ENCODE results near the gene ABHD1. TPM values are rescaled to one million over a fixed set of nuclear protein-coding genes. Genes with fewer than 3 reads are reported as not detected.

ABHD1 gene
- total RNA-seq, 1 experiment from 2014 or later: not detected

DNA sequence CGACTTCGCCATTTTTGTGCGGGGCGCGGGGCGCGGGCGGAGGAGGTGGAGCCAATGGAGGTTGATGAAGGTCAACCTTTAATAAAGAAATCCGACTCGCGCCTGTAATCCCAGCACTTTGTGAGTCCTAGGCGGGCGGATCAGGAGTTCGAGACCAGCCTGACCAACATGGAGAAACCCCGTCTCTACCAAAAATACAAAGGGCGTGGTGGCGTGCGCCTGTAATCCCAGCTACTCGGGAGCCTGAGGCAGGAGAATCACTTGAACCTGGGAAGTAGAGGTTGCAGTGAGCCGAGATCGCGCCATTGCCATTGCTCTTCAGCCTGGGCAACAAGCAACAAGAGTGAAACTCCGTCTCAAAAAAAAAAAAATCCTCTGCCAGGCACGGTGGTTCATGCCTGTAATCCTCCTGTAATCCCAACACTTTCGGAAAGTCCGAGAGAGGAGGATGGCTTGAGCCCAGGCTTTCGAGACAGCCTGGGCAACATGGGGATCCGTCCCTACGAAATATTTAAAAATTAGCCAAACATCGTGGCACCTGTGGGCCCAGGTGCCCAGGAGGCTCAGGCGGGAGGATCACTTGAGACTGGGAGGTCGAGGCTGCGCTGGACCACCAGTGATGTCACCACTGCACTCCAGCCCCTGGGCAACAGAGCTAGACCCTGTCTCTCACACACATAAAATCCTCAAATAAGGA is 11.3 kb downstream of the ABHD1 start:
- peaks cover 29% of the 10 kb centered on the region for H3K36me3 ChIP-seq (replicated peaks; ENCODE audit: control insufficient read depth, insufficient read depth, low read length)
- no peaks in the 10 kb centered on the region for H3K27me3 ChIP-seq (ENCODE audit: control insufficient read depth, insufficient read depth, low read length)
- peak overlapping the region; percentile 16; the same call in 1 of the 2 replicates for H3K4me3 ChIP-seq (ENCODE audit: insufficient read depth, low read depth, low read length)
- DNase-seq: no peak

DNA sequence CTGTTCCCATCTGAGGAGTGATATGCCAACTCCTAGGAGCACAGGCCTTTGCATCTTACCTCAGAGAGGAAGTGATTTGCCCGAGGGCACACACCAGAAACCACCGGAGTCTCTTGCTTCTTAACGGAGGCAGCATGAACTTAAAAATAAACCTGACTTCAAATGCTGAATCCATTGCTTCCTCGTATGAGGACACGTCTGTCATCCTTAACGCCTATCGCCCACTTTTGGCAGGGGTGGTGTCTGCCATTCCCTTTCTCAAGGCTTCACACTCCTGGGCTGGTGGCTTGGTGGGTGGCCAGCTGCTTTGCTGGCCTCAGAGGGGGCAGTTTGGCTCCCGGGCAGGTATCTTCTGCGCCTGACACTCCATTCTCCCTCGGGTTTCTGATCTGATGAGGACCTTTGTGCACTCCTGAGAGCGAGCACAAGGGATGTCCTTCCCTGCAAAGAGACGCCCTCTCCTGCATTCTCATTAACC is 11.9 kb downstream of the ABHD1 start:
- Histone ChIP-seq H3K36me3 (replicated peaks; ENCODE audit: control insufficient read depth, insufficient read depth, low read length) (peaks cover 26% of the 10 kb centered on the region), H3K4me3 (ENCODE audit: insufficient read depth, low read depth, low read length) (no peak overlapping the region), H3K27me3 (ENCODE audit: control insufficient read depth, insufficient read depth, low read length) (no peaks in the 10 kb centered on the region)
- DNase-seq: no peak

DNA sequence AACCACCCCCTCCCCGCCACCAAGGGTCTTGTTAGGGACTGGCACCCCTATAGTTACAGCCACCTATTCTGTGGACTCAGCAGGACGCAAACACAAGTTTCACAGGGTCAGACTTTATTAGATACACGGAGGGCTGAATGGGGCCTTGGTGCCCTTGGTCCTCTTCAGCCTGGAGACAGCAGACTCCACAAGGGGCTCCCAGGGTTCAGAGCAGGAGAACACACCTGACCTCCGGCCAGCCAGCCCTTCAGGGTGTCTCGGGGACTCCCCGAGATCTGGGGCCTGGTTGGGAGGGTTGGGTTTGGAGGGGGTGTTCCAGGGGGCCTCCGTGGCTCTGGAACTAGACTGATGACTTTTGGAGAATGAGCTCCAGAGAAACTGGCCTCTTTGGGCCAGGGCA is 13.1 kb downstream of the ABHD1 start:
- H3K36me3 ChIP-seq (replicated peaks; ENCODE audit: control insufficient read depth, insufficient read depth, low read length): peaks cover 16% of the 10 kb centered on the region

DNA sequence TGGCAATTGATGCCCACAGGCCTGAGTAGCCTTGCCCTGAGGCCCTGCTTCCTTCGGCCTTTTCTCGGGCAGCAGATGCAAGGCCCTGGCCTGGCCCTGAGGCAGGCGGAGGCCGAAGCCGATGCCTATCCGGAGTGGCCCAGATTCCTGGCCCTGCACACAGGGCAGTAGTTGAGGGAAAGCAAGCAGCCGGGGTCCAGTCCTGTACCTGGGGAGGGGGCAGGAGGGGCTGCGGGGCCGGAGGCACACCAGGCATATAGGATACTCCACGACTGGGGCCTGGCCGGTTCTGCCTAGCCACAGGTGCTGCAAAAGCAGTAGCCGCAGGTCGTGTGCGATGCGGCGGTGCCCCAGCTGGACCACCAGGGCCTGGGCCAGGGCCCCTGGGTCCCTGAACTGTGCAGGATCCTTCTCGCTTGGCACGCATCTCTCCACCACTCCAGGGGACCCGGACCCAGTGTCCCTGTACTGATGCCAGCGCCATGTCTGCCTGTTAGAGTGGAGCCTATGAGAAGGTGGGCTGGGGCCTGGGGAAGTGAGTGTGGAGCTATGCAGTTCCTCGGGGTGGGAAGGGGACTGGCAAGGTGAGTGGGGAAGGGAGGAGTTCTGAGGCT is 13.8 kb downstream of the ABHD1 start:
- no peak for DNase-seq
- Histone ChIP-seq H3K4me3 (ENCODE audit: insufficient read depth, low read depth, low read length) (no peak overlapping the region), H3K27me3 (ENCODE audit: control insufficient read depth, insufficient read depth, low read length) (no peaks in the 10 kb centered on the region), H3K36me3 (replicated peaks; ENCODE audit: control insufficient read depth, insufficient read depth, low read length) (peaks cover 9% of the 10 kb centered on the region)

More for the DNA sequence above, 13.1 kb downstream of the ABHD1 start:
- Histone ChIP-seq H3K4me3 (ENCODE audit: insufficient read depth, low read depth, low read length) (no peak overlapping the region), H3K27me3 (ENCODE audit: control insufficient read depth, insufficient read depth, low read length) (no peaks in the 10 kb centered on the region)
- DNase-seq: no peak

DNA sequence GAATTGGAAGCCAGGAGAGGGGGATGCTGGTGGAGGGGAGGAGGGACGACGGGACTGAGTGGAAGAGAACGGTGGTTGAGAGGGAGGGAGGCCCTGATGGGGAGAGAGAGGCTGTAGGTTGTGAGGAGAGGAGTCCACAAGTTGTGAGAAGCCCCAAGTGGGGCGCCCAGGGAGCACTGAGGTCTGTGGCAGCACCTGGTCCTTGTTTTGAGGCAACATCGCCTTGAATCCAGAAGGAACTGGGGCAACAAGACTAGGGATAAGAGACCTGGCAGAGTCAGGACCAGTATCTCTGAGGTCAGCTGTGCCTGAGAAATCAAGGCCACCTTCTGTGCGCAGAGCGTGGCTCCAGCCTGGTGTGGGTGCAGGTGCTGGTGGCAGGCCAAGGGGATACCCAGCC is 14.5 kb downstream of the ABHD1 start:
- H3K4me3 ChIP-seq (ENCODE audit: insufficient read depth, low read depth, low read length): no peak overlapping the region
- no peak for DNase-seq
- no peaks in the 10 kb centered on the region for H3K27me3 ChIP-seq (ENCODE audit: control insufficient read depth, insufficient read depth, low read length)
- peaks cover 2% of the 10 kb centered on the region for H3K36me3 ChIP-seq (replicated peaks; ENCODE audit: control insufficient read depth, insufficient read depth, low read length)

DNA sequence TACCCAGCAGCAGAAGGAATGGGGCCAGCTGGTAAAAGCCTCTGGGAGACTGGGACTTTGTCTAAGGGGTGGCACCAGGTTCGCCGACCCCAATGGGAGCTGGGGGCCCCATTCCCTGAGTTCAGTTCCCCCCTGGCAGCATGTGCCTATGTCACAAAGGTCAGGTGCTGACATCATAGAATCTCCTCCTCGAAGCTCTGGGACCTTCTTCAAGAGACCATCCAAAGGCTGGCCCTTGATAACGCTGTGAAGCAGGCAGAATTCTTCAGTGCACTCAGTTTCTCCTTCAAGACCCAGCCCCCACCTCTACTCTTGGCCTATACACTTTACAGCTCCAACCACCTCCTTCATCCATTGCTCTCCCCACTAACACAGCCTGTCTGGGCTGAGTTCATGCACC is 15.7 kb downstream of the ABHD1 start, which contains the start of gene PRR30:
TSS of gene PRR30 (minus strand) at position 101 of the 400 bp plus-strand sequence. CDS start 1,081 bp downstream, outside the sequence.
- no peak for DNase-seq

DNA sequence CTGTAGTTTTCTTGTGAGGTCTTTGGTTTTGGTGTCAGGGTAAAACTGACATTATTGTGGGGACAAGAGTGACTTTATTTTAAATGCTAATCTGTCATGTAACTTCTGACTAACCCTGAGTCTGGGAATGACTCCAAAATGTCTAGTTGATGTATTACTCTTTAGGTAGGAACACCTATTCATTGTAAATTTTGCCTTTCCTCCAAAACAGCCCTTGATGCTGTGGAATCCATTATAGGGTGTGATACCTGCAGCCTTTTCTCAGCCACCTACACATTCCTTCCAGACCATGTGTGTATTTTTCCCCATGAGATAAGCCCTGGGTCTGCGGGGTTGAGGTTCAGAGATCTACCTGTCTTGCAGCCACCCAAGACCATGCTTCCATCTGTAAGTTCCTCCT is 19.7 kb downstream of the ABHD1 start:
- no peaks in the 10 kb centered on the region for H3K36me3 ChIP-seq (replicated peaks; ENCODE audit: control insufficient read depth, insufficient read depth, low read length)
- no peak for DNase-seq
- no peaks in the 10 kb centered on the region for H3K27me3 ChIP-seq (ENCODE audit: control insufficient read depth, insufficient read depth, low read length)
- no peak overlapping the region for H3K4me3 ChIP-seq (ENCODE audit: insufficient read depth, low read depth, low read length)

More for the DNA sequence above, 15.7 kb downstream of the ABHD1 start, which contains the start of gene PRR30:
- H3K27me3 ChIP-seq (ENCODE audit: control insufficient read depth, insufficient read depth, low read length): no peaks in the 10 kb centered on the region
- H3K36me3 ChIP-seq (replicated peaks; ENCODE audit: control insufficient read depth, insufficient read depth, low read length): no peaks in the 10 kb centered on the region
- no peak within 1 kb of the TSS for H3K4me3 ChIP-seq (ENCODE audit: insufficient read depth, low read depth, low read length)

DNA sequence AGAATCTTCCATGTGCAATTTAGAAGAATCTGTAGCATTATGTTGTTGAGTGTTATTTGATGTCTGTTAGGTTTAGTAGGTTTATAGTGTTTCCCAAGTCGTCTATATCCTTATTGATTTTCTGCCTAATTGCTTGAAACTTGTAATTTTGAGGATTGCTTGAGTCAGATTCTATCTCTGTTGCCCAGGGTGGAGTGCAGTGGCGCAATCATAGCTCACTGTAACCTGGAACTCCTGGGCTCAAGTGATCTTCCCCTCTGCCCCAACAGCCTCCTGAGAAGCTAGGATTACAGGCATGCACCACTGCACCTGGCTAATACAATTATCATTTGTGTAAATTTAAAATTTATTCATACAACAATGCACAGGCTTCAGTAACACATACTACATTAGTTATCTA is 22.1 kb downstream of the ABHD1 start:
- Histone ChIP-seq H3K27me3 (ENCODE audit: control insufficient read depth, insufficient read depth, low read length) (no peaks in the 10 kb centered on the region), H3K36me3 (replicated peaks; ENCODE audit: control insufficient read depth, insufficient read depth, low read length) (no peaks in the 10 kb centered on the region), H3K4me3 (ENCODE audit: insufficient read depth, low read depth, low read length) (no peak overlapping the region)
- no peak for DNase-seq

DNA sequence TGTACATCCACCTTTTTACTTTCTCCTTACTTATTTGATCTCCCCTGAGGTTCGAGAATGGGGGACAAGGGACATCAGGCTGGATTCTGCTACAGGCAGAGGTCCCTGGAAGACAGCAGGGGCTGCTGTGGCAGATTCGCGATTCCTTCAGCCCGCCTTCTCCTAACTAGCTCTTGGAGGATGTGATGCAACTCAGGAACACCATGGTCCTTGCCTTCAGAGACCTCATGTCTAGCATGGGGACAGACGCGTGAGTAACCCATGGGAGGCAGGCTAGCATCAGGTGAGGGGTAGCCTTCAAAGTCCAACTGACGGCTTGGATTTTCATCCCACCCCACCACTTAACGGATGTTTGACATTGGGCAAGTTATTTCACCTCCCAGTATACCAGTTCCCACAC is 24.3 kb downstream of the ABHD1 start:
- Histone ChIP-seq H3K36me3 (replicated peaks; ENCODE audit: control insufficient read depth, insufficient read depth, low read length) (no peaks in the 10 kb centered on the region), H3K27me3 (ENCODE audit: control insufficient read depth, insufficient read depth, low read length) (no peaks in the 10 kb centered on the region), H3K4me3 (ENCODE audit: insufficient read depth, low read depth, low read length) (no peak overlapping the region)
- DNase-seq: no peak

DNA sequence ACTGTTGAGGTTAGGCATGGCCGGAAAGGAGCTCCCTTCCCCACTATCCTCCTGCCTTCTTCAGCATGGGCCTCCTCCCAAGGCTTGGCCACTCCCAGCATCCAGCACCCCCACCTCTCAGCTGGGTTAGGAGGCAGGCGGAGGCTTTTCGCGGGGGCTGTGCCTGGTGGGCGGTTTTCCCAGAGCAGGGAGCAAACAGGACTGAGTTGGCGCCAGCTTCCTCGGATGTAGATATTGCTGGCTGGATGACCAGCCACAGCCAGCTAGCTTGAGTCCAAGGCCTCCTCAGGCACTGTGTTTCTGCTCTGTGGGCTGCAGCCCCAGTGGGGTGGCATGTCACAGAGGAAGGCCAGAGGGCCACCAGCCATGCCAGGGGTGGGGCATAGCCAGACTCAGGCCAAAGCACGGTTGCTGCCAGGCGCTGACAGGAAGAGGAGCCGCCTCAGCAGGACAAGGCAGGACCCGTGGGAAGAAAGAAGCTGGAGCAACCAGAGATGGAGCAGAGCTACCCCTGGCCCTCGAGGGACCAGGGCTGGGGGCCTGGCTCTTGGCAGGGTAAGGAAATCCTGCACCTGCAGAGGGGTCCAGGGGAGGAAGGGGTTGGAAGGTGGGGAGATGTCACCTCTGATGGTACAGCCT is 25.3 kb downstream of the ABHD1 start, which contains the start of gene TCF23:
TSS of gene TCF23 (plus strand) at position 204 of the 639 bp plus-strand sequence. CDS start at position 334, 130 bp downstream.
- H3K4me3 ChIP-seq (ENCODE audit: insufficient read depth, low read depth, low read length): no peak within 1 kb of the TSS
- no peak for DNase-seq
- H3K27me3 ChIP-seq (ENCODE audit: control insufficient read depth, insufficient read depth, low read length): no peaks in the 10 kb centered on the region
- H3K36me3 ChIP-seq (replicated peaks; ENCODE audit: control insufficient read depth, insufficient read depth, low read length): no peaks in the 10 kb centered on the region

DNA sequence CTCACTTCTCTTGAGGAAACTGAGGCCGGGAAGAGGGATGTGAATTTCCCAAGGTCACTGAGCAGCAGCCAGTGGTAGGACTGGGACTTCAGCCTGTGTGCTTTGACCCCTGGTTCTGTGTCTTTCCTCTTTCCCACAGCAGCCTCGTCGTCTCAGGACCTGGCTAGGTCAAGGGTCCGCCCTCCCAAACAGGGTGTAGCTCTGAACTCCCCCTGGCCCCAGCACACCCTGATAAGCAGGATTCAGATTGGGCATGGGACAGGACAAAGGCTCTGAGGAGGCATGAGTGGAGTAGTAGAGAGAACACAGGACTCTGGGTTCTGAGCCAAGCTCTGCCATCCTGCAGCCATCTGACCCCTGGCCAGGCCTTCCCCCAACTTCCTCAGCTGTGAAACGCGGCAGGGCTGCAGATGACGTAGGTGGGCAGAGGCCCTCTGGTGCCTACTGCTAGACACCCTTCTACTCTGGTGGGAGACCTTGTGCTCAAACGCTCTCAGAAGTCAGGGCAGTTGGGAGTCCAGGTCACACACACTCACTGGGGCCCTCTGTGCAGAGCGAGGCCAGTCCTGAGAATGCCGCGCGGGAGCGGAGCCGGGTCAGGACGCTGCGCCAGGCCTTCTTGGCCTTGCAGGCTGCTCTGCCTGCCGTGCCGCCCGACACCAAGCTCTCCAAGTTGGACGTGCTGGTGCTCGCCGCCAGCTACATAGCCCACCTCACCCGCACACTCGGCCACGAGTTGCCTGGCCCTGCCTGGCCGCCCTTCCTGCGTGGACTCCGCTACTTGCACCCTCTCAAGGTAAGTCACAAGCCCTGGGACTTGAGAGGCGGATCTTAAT is 26.2 kb downstream of the ABHD1 start:
- DNase-seq: no peak
- H3K36me3 ChIP-seq (replicated peaks; ENCODE audit: control insufficient read depth, insufficient read depth, low read length): no peaks in the 10 kb centered on the region
- H3K27me3 ChIP-seq (ENCODE audit: control insufficient read depth, insufficient read depth, low read length): no peaks in the 10 kb centered on the region
- H3K4me3 ChIP-seq (ENCODE audit: insufficient read depth, low read depth, low read length): no peak overlapping the region

DNA sequence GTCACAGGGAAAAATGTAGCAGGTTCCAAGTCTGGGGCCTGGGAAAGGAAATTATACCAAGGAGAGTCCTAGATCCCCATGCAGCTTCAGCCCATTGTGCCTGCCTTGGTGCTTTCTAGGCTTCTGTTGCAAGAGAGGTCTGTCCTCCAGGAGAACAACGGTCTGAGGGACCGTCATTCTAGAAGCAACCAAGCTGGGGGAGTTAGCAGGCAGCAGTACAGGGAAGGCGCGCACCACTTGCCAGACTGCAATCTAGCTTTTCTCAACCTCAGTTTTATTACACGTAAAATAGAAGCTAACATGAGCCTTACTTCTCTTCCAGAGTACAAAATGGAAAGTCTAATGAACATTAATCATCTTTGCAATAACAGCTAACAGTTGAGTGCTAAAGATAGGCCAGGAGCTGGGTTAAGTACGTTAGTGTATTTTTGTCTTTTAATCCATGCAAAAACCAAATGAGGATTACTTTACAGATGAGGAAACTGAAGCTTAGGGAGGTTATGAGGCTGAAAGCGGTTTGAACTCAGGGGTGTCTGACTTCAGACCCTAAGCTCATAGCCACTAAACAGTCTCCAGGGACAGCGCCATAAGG is 27.1 kb downstream of the ABHD1 start:
- Histone ChIP-seq H3K36me3 (replicated peaks; ENCODE audit: control insufficient read depth, insufficient read depth, low read length) (no peaks in the 10 kb centered on the region), H3K4me3 (ENCODE audit: insufficient read depth, low read depth, low read length) (no peak overlapping the region), H3K27me3 (ENCODE audit: control insufficient read depth, insufficient read depth, low read length) (no peaks in the 10 kb centered on the region)
- DNase-seq: no peak

DNA sequence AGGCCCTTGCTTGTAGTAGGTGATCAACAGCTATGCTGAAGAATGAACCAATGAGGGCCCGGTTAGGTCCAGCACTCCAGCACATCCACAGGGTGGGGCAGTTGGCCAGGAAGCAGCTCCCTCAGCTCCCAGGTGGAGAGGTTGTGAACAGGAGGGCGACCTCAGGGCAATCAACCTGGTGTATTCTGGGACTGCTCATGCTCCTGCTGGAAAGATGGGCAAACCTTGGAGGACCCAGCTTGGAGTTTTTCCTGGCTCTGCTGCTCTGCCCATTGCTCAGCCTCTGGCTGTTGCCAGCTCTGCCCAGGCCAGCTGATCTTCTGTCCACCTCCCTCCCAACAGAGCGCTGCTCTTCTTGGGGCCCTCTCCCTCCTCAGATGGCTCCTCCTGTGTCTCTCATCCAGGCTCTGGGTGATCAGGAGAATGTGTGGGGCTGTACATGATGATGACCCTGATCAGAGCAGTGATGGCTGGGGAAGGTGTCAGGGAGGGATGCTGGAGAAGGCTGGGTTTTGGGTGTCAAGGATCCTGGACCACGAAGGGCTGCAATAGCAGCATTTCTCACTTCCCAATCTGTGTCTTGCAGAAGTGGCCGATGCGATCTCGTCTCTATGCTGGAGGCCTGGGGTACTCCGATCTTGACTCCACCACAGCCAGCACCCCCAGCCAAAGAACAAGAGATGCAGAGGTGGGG is 28.6 kb downstream of the ABHD1 start:
- no peaks in the 10 kb centered on the region for H3K36me3 ChIP-seq (replicated peaks; ENCODE audit: control insufficient read depth, insufficient read depth, low read length)
- peak; percentile 74 for DNase-seq
- no peaks in the 10 kb centered on the region for H3K27me3 ChIP-seq (ENCODE audit: control insufficient read depth, insufficient read depth, low read length)
- no peak overlapping the region for H3K4me3 ChIP-seq (ENCODE audit: insufficient read depth, low read depth, low read length)

All from H7 (cell line).